ENCODE data around the gene ATAD5. TPM values are rescaled to one million over a fixed set of nuclear protein-coding genes. Genes with fewer than 3 reads are reported as not detected.
"Not testable (repeated sequence)": the region's sequence is repeated elsewhere in the genome, so short reads cannot be mapped to it uniquely, and the experiment has no call there.

The ATAD5 gene
- total RNA-seq, 1 donor, result 10.4 TPM

DNA sequence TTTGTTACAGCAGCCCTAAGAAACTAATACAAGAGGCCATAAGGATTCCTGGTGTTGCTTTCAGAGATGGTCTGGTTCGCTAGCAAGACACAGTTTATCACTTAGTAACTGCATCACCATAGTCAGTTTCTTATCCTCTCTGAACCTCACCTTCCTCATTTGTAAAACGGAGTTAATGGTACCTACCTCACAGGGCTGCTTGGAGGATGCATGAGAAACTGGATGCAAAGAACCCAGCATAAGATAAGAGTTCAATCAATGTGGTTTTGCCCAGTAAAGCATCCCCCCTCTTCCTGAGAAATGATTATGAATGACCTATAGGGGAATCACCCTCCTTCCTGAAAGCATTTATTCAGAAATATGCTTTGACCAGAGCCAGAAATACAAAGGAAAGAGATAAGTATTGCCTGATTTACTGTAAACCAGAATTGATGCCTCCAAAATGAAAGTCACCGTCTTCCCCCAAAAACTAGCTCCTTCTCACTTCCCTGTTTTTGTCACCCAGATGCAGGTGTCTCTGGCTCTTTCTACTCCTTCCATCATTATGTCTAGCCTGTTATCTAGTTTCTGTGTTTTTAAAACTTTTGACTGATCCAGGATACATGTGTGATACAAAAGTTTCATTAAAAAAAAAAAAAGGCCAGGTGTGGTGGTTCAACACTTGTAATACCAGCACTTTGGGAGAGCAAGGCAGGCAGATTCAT lies 77.1 kb downstream of the ATAD5 start:
- no peak overlapping the region for H3K4me3 ChIP-seq (ENCODE audit: low read depth, low read length)
- TF ChIP-seq, protein P1, sequence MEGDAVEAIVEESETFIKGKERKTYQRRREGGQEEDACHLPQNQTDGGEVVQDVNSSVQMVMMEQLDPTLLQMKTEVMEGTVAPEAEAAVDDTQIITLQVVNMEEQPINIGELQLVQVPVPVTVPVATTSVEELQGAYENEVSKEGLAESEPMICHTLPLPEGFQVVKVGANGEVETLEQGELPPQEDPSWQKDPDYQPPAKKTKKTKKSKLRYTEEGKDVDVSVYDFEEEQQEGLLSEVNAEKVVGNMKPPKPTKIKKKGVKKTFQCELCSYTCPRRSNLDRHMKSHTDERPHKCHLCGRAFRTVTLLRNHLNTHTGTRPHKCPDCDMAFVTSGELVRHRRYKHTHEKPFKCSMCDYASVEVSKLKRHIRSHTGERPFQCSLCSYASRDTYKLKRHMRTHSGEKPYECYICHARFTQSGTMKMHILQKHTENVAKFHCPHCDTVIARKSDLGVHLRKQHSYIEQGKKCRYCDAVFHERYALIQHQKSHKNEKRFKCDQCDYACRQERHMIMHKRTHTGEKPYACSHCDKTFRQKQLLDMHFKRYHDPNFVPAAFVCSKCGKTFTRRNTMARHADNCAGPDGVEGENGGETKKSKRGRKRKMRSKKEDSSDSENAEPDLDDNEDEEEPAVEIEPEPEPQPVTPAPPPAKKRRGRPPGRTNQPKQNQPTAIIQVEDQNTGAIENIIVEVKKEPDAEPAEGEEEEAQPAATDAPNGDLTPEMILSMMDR (IDR thresholded peaks at IDR 0.05; ENCODE audit: insufficient read depth, low read length), result no peak
- no peak for DNase-seq (ENCODE audit: low read depth)

DNA sequence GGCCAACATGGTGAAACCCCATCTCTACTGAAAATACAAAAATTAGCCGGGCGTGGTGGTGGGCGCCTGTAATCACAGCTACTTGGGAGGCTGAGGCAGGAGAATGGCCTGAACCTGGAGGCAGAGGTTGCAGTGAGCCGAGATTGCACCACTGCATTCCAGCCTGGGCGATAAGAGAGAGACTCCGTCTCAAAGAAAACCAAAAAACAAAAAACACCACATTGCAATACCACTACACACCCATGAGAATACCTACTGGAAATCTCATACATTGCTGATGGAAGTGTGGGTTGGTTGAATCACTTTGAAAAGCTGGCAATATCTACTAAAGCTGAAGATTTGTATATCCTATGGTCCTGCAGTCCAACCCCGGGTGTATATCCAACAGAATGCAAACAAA lies 78.4 kb downstream of the ATAD5 start:
- DNase-seq (ENCODE audit: low read depth); H3K4me3 ChIP-seq (ENCODE audit: low read depth, low read length): not testable (repeated sequence)

DNA sequence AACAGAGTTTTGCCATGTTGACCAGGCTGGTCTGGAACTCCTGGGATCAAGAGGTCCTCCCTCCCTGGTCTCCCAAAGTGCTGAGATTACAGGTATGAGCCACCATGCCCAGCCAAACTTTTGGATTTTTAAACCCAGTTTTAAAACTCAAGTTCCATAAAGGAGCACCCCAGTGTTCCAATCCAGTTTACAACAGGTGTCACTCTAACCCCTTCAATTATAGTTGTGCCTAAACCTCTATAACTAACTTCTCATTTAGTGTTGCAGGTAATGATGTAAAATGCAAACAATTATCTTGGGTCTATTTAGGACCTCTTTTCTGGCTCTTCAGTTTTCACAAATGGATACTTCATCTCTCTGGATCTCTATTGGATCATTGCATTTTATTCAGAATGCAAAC lies 82.2 kb downstream of the ATAD5 start:
- TF ChIP-seq, protein P1 (IDR thresholded peaks at IDR 0.05; ENCODE audit: insufficient read depth, low read length), result no peak
- no peak for DNase-seq (ENCODE audit: low read depth)
- no peak overlapping the region for H3K4me3 ChIP-seq (ENCODE audit: low read depth, low read length)

DNA sequence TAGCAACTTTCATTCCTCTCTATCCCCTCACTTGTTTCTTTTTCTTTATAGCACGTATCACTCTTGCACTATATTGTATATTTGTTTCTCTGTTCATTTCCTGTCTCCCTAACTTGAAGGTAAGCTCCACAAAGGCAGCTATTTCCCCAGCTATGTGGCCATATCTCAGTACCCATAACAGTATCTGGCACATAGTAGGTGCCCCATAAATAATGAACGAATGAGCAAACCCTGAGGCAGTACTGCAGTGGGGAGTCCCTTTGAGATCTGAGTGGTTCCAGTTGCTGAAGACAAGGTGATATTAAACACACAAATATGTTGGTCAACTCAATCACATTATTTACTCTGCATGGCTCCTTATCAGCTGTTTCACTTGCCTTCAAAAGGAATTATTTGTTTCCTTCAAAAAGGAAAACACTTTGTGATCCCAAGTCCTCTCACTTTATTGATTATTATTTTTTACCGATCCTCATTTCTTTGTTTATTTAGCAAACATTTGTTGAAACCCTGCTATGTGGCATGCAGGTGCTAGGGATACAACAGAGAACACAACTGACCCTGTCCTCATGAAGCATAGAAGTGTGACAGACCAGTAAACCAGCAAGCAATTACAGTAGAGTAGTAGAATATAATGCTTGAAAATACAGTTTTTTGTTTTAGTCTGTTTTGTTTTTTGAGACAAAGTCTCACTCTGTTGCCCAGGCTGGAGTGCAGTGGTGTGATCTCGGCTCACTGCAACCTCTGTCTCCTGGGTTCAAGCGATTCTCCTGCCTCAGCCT lies 84.3 kb downstream of the ATAD5 start:
- TF ChIP-seq, protein P1 (IDR thresholded peaks at IDR 0.05; ENCODE audit: insufficient read depth, low read length), result no peak
- no peak for DNase-seq (ENCODE audit: low read depth)
- no peak overlapping the region for H3K4me3 ChIP-seq (ENCODE audit: low read depth, low read length)

DNA sequence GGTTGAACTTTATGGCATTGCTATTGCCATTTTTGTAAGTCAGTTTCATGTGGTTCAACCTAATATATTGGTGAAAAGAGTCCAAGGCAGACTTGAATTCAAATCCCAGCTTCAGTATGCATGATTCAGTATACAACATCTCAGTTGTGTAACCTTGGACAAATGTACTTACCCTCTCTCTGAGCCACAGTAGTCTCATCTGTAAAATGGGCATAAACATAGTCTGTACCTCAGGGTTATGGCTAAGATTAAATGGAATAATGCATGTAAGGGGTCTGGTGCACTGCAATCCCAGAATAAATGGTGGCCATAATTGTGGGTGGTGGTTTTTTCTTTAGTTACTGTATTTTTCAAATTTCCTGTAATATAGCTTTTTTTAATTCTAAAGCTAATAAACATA lies 85.3 kb downstream of the ATAD5 start:
- H3K4me3 ChIP-seq (ENCODE audit: low read depth, low read length), result no peak overlapping the region
- TF ChIP-seq, protein P1 (IDR thresholded peaks at IDR 0.05; ENCODE audit: insufficient read depth, low read length), result no peak
- DNase-seq (ENCODE audit: low read depth), result no peak

DNA sequence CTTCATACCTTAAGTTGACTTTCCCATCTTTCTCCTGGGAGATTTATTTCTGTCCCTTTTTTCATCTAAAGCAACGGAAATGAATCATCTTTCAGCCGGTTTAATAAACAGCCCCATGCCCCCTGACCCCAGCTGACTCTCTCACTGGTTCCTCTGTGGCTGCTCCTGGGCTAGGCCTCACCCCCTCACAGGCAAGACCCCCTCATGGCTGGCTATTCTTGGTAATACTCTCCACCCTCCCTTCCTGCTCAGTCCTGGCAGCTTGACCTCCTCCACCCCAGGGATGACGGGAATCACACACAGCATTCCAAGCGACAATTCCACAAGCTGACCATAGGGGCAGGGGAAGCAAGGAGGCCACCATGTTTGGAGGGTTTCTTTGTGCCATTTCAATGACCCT lies 88.5 kb downstream of the ATAD5 start:
- DNase-seq (ENCODE audit: low read depth), result no peak
- TF ChIP-seq, protein P1 (IDR thresholded peaks at IDR 0.05; ENCODE audit: insufficient read depth, low read length), result no peak
- no peak overlapping the region for H3K4me3 ChIP-seq (ENCODE audit: low read depth, low read length)

DNA sequence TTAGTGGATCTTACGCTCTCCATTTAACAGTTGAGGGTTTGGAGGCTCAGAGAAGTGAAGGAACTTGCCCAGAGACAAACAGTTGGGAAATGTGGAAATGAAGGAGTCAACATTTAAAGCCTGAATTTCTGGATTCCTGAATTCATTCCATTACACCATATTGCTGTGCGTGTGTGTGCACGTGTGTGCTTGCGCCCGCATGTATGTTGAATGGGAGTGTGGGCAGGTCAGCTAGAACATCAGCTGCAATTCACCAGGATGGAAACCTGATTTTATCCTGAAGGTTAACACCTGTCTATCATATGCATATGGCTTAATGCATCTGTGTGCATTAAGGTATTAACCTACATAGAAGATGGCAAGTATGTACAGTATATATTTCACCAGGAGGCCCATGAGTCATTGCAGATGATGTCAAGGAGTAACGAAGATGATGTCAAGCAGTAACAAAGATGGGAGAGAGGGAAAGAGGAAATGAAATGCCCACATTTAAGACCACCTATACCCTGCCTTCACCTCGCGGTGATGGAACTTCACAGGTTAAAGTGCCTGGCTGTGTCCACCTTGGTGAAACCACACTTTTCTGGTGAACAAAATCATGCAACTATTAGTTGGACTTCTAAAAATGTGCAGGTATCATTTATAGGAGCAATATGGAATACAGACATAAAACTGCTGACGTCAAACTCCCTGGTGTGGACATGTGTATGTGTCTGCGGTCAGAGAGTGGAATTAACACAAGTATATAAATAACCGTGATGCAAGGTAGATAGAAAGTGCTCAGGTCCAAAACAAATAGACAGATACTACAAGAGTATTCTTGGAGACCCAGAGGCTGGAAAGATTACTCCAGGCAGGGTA lies 89.1 kb downstream of the ATAD5 start:
- TF ChIP-seq, protein P1 (IDR thresholded peaks at IDR 0.05; ENCODE audit: insufficient read depth, low read length), result no peak
- H3K4me3 ChIP-seq (ENCODE audit: low read depth, low read length), result no peak overlapping the region
- DNase-seq (ENCODE audit: low read depth), result no peak

Measured in fibroblast of the aortic adventitia (primary cell).